ENCODE data around the gene RTN4R. TPM values are rescaled to one million over a fixed set of nuclear protein-coding genes. Genes with fewer than 3 reads are reported as not detected.
"Not testable (repeated sequence)": the region's sequence is repeated elsewhere in the genome, so short reads cannot be mapped to it uniquely, and the experiment has no call there.

Gene RTN4R
- polyA plus RNA-seq, 1 of the 3 experiments (the other 2 are of a cell fraction), result 0.23 TPM

DNA sequence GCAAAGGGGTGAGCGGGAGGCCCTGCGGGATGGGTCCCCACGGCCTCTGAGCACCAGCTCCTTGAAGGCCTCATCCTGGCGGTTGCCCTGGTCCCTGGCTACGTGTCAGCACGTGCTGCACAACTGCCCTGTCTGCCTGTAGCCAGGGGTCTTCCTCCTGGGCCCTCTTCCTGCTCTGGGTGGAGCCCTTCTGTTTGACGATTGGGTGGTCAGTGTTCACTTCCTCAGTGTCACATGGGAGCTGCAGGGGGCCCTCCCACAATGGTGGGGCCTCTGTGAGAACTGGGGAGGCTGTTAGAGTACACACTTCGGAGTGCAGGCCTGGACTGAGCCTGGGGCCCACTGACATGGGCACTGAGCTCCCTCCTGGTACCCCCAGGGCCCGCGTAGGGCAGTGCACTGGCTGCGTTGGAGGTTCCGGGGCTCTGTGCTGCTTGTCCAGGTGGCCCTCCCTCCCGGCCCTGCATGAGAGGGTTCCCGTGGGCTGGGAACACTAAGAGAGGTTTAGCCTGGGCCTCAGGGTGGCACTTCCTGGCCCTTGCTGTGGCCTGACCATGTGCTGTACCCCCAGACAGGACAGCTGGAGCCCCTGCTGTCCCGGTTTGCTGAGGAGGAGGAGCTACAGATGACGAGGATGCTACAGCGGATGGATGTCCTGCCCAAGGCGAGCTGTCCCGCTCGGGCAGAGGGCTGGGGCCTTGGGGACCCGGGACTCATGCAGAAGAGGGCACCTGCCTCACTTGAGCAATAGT lies 38.0 kb upstream of the RTN4R start:
- Histone ChIP-seq H3K4me3 (ENCODE audit: low read depth in 2 of 2, low read length in 1 of 2) (no peak overlapping the region), H3K27me3 (ENCODE audit: insufficient read depth) (peaks cover 8% of the 10 kb centered on the region), H3K9me3 (no peaks in the 10 kb centered on the region), H2AFZ (ENCODE audit: low read depth) (no peak overlapping the region), H4K20me1 (ENCODE audit: insufficient read depth) (no peaks in the 10 kb centered on the region), H3K27ac (ENCODE audit: low read depth in 2 of 2, low read length in 1 of 2) (no peak overlapping the region), H3K9ac (no peak overlapping the region), H3F3A (replicated peaks; ENCODE audit: insufficient read depth) (no peaks in the 10 kb centered on the region), H3K4me2 (no peak overlapping the region), H3K9me2 (no peaks in the 10 kb centered on the region), H3K4me1 (ENCODE audit: control insufficient read depth in 1 of 2, insufficient read depth in 2 of 2, low read depth in 1 of 2, low read length in 1 of 2) (peaks cover 0 to 21% of the 10 kb centered on the region in 2 experiments; a peak in 1 of 4 replicates), H3K79me2 (ENCODE audit: insufficient read depth) (no peaks in the 10 kb centered on the region), H3K36me3 (replicated peaks in 1 of 2; ENCODE audit: control insufficient read depth in 1 of 2, insufficient read depth in 2 of 2, low read length in 1 of 2) (no peaks in the 10 kb centered on the region)
- CTCF ChIA-PET, result interaction anchor here (1.1 to 1.9 kb wide), 2 partner anchors 10 to 11 kb away, joined by 3 to 10 read pairs; no protein-coding TSS in a partner anchor
- 48% methylated on average over 4 of the region's 21 CpGs for WGBS (ENCODE audit: low lambda C conversion rate)
- no peak for DNase-seq
- POLR2A ChIA-PET, result no interaction called here
- TF ChIP-seq, protein P1, sequence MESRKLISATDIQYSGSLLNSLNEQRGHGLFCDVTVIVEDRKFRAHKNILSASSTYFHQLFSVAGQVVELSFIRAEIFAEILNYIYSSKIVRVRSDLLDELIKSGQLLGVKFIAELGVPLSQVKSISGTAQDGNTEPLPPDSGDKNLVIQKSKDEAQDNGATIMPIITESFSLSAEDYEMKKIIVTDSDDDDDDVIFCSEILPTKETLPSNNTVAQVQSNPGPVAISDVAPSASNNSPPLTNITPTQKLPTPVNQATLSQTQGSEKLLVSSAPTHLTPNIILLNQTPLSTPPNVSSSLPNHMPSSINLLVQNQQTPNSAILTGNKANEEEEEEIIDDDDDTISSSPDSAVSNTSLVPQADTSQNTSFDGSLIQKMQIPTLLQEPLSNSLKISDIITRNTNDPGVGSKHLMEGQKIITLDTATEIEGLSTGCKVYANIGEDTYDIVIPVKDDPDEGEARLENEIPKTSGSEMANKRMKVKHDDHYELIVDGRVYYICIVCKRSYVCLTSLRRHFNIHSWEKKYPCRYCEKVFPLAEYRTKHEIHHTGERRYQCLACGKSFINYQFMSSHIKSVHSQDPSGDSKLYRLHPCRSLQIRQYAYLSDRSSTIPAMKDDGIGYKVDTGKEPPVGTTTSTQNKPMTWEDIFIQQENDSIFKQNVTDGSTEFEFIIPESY (IDR thresholded peaks at IDR 0.05; ENCODE audit: borderline replicate concordance, low read depth), result no peak
- TF ChIP-seq TCF12 (IDR thresholded peaks at IDR 0.05) (no peak), RXRA (IDR thresholded peaks at IDR 0.05; ENCODE audit: borderline replicate concordance, low read depth) (no peak)
- TF ChIP-seq, protein P2, sequence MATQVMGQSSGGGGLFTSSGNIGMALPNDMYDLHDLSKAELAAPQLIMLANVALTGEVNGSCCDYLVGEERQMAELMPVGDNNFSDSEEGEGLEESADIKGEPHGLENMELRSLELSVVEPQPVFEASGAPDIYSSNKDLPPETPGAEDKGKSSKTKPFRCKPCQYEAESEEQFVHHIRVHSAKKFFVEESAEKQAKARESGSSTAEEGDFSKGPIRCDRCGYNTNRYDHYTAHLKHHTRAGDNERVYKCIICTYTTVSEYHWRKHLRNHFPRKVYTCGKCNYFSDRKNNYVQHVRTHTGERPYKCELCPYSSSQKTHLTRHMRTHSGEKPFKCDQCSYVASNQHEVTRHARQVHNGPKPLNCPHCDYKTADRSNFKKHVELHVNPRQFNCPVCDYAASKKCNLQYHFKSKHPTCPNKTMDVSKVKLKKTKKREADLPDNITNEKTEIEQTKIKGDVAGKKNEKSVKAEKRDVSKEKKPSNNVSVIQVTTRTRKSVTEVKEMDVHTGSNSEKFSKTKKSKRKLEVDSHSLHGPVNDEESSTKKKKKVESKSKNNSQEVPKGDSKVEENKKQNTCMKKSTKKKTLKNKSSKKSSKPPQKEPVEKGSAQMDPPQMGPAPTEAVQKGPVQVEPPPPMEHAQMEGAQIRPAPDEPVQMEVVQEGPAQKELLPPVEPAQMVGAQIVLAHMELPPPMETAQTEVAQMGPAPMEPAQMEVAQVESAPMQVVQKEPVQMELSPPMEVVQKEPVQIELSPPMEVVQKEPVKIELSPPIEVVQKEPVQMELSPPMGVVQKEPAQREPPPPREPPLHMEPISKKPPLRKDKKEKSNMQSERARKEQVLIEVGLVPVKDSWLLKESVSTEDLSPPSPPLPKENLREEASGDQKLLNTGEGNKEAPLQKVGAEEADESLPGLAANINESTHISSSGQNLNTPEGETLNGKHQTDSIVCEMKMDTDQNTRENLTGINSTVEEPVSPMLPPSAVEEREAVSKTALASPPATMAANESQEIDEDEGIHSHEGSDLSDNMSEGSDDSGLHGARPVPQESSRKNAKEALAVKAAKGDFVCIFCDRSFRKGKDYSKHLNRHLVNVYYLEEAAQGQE (IDR thresholded peaks at IDR 0.05; ENCODE audit: low read depth, low read length), result no peak
- TF ChIP-seq, protein P3, sequence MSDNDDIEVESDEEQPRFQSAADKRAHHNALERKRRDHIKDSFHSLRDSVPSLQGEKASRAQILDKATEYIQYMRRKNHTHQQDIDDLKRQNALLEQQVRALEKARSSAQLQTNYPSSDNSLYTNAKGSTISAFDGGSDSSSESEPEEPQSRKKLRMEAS (IDR thresholded peaks at IDR 0.05; ENCODE audit: low read depth), result no peak

DNA sequence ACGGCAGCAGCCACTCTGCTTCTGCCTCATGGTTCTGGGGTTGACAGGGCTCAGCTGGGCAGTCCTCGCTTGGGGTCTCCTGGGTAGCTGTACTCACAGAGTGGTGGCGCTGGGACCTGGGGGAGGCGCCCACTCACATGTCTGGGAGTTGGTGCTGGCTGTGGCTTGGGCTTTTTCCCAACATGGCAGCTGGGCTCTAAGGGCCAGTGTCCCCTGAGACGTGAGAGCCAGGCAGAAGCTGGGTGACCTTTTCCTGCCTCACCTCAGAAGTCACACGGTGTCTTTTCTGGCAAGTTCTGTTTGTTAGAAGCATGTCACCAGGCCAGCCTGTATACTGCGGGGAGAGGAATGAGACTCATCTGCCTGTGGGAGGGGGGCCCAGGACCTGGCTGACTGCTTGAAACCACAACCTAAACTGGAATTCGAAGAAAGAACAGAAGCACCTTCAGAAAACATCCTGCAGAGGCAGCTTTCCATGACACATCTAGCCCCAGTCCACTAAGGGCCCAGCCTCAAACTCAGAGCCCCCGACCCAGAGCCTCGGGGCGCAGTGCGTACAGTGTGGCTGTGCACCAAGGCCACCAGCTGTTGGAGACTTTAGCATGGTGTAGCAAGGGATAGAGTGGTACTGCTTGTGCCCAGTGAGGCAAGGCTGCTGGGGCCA lies 37.2 kb upstream of the RTN4R start:
- 79% methylated on average over 4 of the region's 12 CpGs for WGBS (ENCODE audit: low lambda C conversion rate)
- H2AFZ ChIP-seq (ENCODE audit: low read depth); H3K27ac ChIP-seq (ENCODE audit: low read depth in 2 of 2, low read length in 1 of 2); H3K9ac ChIP-seq; H3F3A ChIP-seq (replicated peaks; ENCODE audit: insufficient read depth); H3K4me3 ChIP-seq (ENCODE audit: low read depth in 2 of 2, low read length in 1 of 2); H3K9me3 ChIP-seq; H3K9me2 ChIP-seq; H4K20me1 ChIP-seq (ENCODE audit: insufficient read depth); DNase-seq; POLR2A ChIA-PET; H3K36me3 ChIP-seq (replicated peaks in 1 of 2; ENCODE audit: control insufficient read depth in 1 of 2, insufficient read depth in 2 of 2, low read length in 1 of 2); H3K79me2 ChIP-seq (ENCODE audit: insufficient read depth); H3K4me2 ChIP-seq: not testable (repeated sequence)
- CTCF ChIA-PET, result interaction anchor here (1.1 kb wide), 1 partner anchor 11 kb away, joined by 3 read pairs; no protein-coding TSS in a partner anchor
- Histone ChIP-seq H3K27me3 (ENCODE audit: insufficient read depth) (peaks cover 12% of the 10 kb centered on the region), H3K4me1 (ENCODE audit: control insufficient read depth in 1 of 2, insufficient read depth in 2 of 2, low read depth in 1 of 2, low read length in 1 of 2) (peaks cover 0 to 21% of the 10 kb centered on the region in 2 experiments; a peak in 1 of 4 replicates)
